B cell (primary cell): ENCODE results near the gene SPACA9.

Experiments used
- CTCF ChIP-seq: fragments of 200-600 bp; IDR thresholded peaks from one replicate; pipeline ENCODE4 v1.8.0; 2022; ENCODE audit warnings: antibody characterized with exemption, mild to moderate bottlenecking
- EZH2 ChIP-seq: IDR thresholded peaks from 2 replicates; pipeline ENCODE4 v1.6.1; 2012; ENCODE audit warnings: borderline replicate concordance, low read depth, mild to moderate bottlenecking, moderate library complexity, low read length; ENCODE audit not compliant: insufficient read depth, poor library complexity, severe bottlenecking

DNA sequence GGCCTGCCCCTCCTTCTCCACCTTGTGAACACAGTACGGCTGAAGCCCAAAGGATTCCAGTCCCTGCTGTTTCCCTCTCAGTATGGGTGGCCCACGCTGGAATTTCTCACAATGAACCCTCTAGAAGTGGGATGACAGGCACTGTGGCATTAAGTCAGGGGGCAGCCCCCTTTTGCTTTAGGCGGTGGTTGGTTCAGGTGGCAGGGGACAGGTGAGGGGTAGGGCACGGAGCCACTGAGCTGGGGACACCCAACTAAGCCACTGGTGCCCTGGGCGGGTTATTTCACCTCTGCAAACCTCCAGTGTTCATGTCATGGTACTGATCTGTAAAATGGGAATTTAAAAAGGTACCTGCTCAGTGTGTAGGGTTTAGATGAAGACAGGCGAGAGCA lies 7.6 kb downstream of the SPACA9 start:
- TF ChIP-seq CTCF (no peak), EZH2 (no peak)
